Panc1 (cell line): ENCODE data around the gene PITPNB. TPM values are rescaled to one million over a fixed set of nuclear protein-coding genes. Genes with fewer than 3 reads are reported as not detected.

Experiments
- ATAC-seq: fragments of 200-7000 bp; cut with Tn5 transposase; 2 replicates; pipeline ENCODE4 v1.9.1; 2020; ENCODE audit warnings: mild to moderate bottlenecking, moderate library complexity
- BruUV-seq: library from RNA; stranded (reverse); fragments of 400-500 nt; replicated peaks from 2 replicates; lab custom pipeline; 2021; lab: Mats Ljungman, UMichigan
- CTCF ChIA-PET: fragments of 300-600 bp; sonication (Branson Sonifier 250); formaldehyde crosslinking; loops from one replicate; lab custom pipeline; 2022; ENCODE audit warnings: antibody characterized with exemption; lab: Charles Lee
- POLR2A ChIA-PET: fragments of 300-600 bp; sonication (Branson Sonifier 250); formaldehyde crosslinking; loops from one replicate; lab custom pipeline; 2022; ENCODE audit warnings: antibody characterized with exemption; lab: Charles Lee
- DNase-seq: peaks from one replicate; pipeline ENCODE4 v3.0.0-alpha.2; 2010; ENCODE audit warnings: low read depth, low spot score
- H3K27ac ChIP-seq: 2 replicates; pipeline ENCODE4 v1.5.1; 2011; ENCODE audit warnings: mild to moderate bottlenecking, low read length, inconsistent platforms
- H3K27me3 ChIP-seq: fragments of 200-500 bp; sonication (Bioruptor generic); 2 replicates; pipeline ENCODE4 v1.6.0; 2014; ENCODE audit warnings: low read length, inconsistent platforms; ENCODE audit not compliant: control insufficient read depth, insufficient read depth
- H3K36me3 ChIP-seq: fragments of 200-500 bp; sonication (Bioruptor generic); 2 replicates; pipeline ENCODE4 v1.5.1; 2014; ENCODE audit warnings: inconsistent platforms, mild to moderate bottlenecking, low read length, moderate library complexity; ENCODE audit not compliant: control insufficient read depth, insufficient read depth
- H3K4me1 ChIP-seq: 2 replicates; pipeline ENCODE4 v1.5.1; 2011; ENCODE audit warnings: inconsistent platforms, mild to moderate bottlenecking, low read length, moderate library complexity; ENCODE audit not compliant: control insufficient read depth, insufficient read depth
- H3K4me3 ChIP-seq, 2 experiments: 2 replicates each; pipeline ENCODE4 v1.5.1; 2011 to 2012; ENCODE audit warnings: low read depth in 2 of 2, low read length in 2 of 2, mild to moderate bottlenecking in 2 of 2, inconsistent platforms in 1 of 2, moderate library complexity in 1 of 2
- H3K9me3 ChIP-seq: fragments of 200-500 bp; sonication (Bioruptor generic); 2 replicates; pipeline ENCODE4 v1.5.1; 2014; ENCODE audit warnings: low read depth, mild to moderate bottlenecking, inconsistent platforms, low read length, moderate library complexity; ENCODE audit not compliant: control insufficient read depth, insufficient read depth
- POLR2AphosphoS5 ChIP-seq: IDR thresholded peaks from 2 replicates; pipeline ENCODE4 v1.6.1; 2012; ENCODE audit warnings: mild to moderate bottlenecking, low read depth, low read length, moderate library complexity
- SIN3A ChIP-seq: IDR thresholded peaks from 2 replicates; pipeline ENCODE4 v1.6.1; 2012; ENCODE audit warnings: low read depth, mild to moderate bottlenecking, low read length, moderate library complexity, borderline replicate concordance; ENCODE audit not compliant: insufficient read depth
- TCF7L2 ChIP-seq: IDR thresholded peaks from 2 replicates; pipeline ENCODE4 v1.6.1; 2011; ENCODE audit warnings: mild to moderate bottlenecking, low read depth, low read length, inconsistent platforms
- in situ Hi-C: cut with HindIII; loops from 2 replicates; pipeline ENCODE4 v1.10.0; 2016; ENCODE audit warnings: low sequenced_read_pairs, low pct_unique_long_range_greater_than_20kb
- intact Hi-C: fragments of 100-400 bp; cut with micrococcal nuclease; formaldehyde crosslinking; loops from one replicate; pipeline ENCODE4 v1.10.0; 2022; ENCODE audit not compliant: unreplicated experiment
- total RNA-seq: library from RNA; stranded (reverse); gene quantifications from one replicate; pipeline ENCODE4 v1.2.1, GENCODE V29; 2021; ENCODE audit not compliant: unreplicated experiment
- TF ChIP-seq, protein P1 (sequence below), 2 experiments: IDR thresholded peaks; 2 replicates each; pipeline ENCODE4 v1.6.1; 2011 to 2012; ENCODE audit warnings: low read depth in 2 of 2, control low read depth in 1 of 2, low read length in 1 of 2, mild to moderate bottlenecking in 1 of 2, moderate library complexity in 1 of 2; ENCODE audit not compliant: insufficient read depth in 1 of 2
- TF ChIP-seq, protein P2 (sequence below): fragments of 450-650 bp; IDR thresholded peaks from 2 replicates; pipeline ENCODE4 v1.5.1; 2017; ENCODE audit warnings: mild to moderate bottlenecking

Gene PITPNB
- total RNA-seq, 1 experiment from 2014 or later = 67.0 TPM

DNA sequence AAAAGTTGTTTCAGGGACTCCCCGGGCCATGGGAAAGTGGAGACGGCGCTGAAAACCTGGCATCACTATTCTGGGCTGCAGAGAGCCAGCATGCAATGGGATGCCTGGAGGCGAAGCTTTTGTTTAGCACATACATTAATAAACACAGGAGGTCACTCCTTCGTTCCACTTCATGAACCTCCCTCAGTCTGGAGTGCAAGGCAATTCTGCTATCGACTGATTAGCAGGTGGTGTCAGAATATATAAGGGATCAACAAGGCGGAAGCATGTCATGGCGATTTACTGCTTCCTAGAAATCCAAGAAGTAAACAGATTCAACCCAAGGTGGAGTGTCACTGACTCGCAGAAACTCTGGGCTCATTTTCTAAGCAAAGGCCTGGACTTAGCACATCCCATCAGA, 72.1 kb downstream of the PITPNB start:
- Histone ChIP-seq H3K9me3 (no peaks in the 10 kb centered on the region), H3K36me3 (peaks cover 6% of the 10 kb centered on the region; the same call in 1 of the 2 replicates), H3K27ac (no peak overlapping the region), H3K4me1 (no peaks in the 10 kb centered on the region), H3K4me3 (no peak overlapping the region), H3K27me3 (no peaks in the 10 kb centered on the region)
- in situ Hi-C loops = no loop called here
- ChIA-PET CTCF (no interaction called here), POLR2A (no interaction called here)
- BruUV-seq = no TSS peak
- TF ChIP-seq SIN3A (no peak), TCF7L2 (no peak), POLR2AphosphoS5 (no peak)
- TF ChIP-seq, protein P1, sequence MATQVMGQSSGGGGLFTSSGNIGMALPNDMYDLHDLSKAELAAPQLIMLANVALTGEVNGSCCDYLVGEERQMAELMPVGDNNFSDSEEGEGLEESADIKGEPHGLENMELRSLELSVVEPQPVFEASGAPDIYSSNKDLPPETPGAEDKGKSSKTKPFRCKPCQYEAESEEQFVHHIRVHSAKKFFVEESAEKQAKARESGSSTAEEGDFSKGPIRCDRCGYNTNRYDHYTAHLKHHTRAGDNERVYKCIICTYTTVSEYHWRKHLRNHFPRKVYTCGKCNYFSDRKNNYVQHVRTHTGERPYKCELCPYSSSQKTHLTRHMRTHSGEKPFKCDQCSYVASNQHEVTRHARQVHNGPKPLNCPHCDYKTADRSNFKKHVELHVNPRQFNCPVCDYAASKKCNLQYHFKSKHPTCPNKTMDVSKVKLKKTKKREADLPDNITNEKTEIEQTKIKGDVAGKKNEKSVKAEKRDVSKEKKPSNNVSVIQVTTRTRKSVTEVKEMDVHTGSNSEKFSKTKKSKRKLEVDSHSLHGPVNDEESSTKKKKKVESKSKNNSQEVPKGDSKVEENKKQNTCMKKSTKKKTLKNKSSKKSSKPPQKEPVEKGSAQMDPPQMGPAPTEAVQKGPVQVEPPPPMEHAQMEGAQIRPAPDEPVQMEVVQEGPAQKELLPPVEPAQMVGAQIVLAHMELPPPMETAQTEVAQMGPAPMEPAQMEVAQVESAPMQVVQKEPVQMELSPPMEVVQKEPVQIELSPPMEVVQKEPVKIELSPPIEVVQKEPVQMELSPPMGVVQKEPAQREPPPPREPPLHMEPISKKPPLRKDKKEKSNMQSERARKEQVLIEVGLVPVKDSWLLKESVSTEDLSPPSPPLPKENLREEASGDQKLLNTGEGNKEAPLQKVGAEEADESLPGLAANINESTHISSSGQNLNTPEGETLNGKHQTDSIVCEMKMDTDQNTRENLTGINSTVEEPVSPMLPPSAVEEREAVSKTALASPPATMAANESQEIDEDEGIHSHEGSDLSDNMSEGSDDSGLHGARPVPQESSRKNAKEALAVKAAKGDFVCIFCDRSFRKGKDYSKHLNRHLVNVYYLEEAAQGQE (IDR thresholded peaks at IDR 0.05; ENCODE audit: insufficient read depth in 1 of 2, low read depth in 2 of 2, low read length in 1 of 2) = no peak
- TF ChIP-seq, protein P2, sequence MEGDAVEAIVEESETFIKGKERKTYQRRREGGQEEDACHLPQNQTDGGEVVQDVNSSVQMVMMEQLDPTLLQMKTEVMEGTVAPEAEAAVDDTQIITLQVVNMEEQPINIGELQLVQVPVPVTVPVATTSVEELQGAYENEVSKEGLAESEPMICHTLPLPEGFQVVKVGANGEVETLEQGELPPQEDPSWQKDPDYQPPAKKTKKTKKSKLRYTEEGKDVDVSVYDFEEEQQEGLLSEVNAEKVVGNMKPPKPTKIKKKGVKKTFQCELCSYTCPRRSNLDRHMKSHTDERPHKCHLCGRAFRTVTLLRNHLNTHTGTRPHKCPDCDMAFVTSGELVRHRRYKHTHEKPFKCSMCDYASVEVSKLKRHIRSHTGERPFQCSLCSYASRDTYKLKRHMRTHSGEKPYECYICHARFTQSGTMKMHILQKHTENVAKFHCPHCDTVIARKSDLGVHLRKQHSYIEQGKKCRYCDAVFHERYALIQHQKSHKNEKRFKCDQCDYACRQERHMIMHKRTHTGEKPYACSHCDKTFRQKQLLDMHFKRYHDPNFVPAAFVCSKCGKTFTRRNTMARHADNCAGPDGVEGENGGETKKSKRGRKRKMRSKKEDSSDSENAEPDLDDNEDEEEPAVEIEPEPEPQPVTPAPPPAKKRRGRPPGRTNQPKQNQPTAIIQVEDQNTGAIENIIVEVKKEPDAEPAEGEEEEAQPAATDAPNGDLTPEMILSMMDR = no peak
- no peak for ATAC-seq
- no peak for DNase-seq
- intact Hi-C loops = no loop called here

DNA sequence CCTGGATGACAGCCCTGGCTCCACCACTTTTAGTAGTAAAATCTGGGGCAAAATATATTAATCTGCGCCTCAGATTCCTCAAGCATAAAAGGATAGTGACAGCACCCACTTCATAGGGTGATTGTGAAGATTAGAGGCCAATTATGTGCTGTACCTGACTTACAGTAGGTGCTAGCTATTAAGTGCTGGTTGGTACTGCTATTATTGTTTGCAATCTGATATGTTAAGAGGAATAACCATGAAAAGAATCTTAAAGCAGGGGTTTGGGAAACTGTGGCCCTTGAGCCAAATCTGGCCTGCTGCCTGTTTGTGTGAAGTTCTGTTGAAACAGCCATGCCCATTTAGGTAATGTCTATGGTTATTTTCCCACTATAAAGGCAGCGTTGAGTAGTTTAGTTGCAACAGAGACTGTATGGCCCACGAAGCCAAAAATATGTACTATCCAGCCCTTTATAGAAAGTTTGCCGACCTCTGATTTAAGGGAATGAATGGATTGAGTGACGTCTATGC, 72.8 kb downstream of the PITPNB start:
- TF ChIP-seq POLR2AphosphoS5 (no peak), SIN3A (no peak), TCF7L2 (no peak)
- TF ChIP-seq, protein P2 = no peak
- TF ChIP-seq, protein P1 (IDR thresholded peaks at IDR 0.05; ENCODE audit: insufficient read depth in 1 of 2, low read depth in 2 of 2, low read length in 1 of 2) = no peak
- in situ Hi-C loops = no loop called here
- Histone ChIP-seq H3K4me3 (no peak overlapping the region), H3K4me1 (no peaks in the 10 kb centered on the region), H3K36me3 (peaks cover 4% of the 10 kb centered on the region; the same call in 1 of the 2 replicates), H3K27ac (no peak overlapping the region), H3K9me3 (no peaks in the 10 kb centered on the region), H3K27me3 (no peaks in the 10 kb centered on the region)
- intact Hi-C loops = no loop called here
- POLR2A ChIA-PET = no interaction called here
- DNase-seq (no peak), ATAC-seq (no peak)
- CTCF ChIA-PET = no interaction called here
- no TSS peak for BruUV-seq
